HEK293T (cell line): ENCODE measurements around the gene MACO1.

Source experiments
- ARNT ChIP-seq: fragments of 450-650 bp; IDR thresholded peaks from 2 replicates; pipeline ENCODE4 v1.6.1; 2017; ENCODE audit warnings: mild to moderate bottlenecking
- BHLHE40 ChIP-seq: fragments of 450-650 bp; IDR thresholded peaks from 2 replicates; pipeline ENCODE4 v1.6.1; 2016; ENCODE audit warnings: mild to moderate bottlenecking, moderate library complexity, borderline replicate concordance
- CTBP1 ChIP-seq: fragments of 450-650 bp; IDR thresholded peaks from 2 replicates; pipeline ENCODE4 v1.6.1; 2016; ENCODE audit warnings: borderline replicate concordance
- ELF4 ChIP-seq: fragments of 450-650 bp; IDR thresholded peaks from 2 replicates; pipeline ENCODE4 v1.6.1; 2017; ENCODE audit warnings: antibody characterized with exemption
- FOXA1 ChIP-seq: fragments of 450-650 bp; IDR thresholded peaks from 2 replicates; pipeline ENCODE4 v1.6.1; 2016; ENCODE audit warnings: mild to moderate bottlenecking
- FOXK2 ChIP-seq: fragments of 450-650 bp; IDR thresholded peaks from 2 replicates; pipeline ENCODE4 v1.6.1; 2016; ENCODE audit warnings: mild to moderate bottlenecking
- FOXM1 ChIP-seq: fragments of 450-650 bp; IDR thresholded peaks from 2 replicates; pipeline ENCODE4 v1.6.1; 2017; ENCODE audit warnings: mild to moderate bottlenecking, borderline replicate concordance
- HDGF ChIP-seq: fragments of 450-650 bp; IDR thresholded peaks from 2 replicates; pipeline ENCODE4 v1.6.1; 2017; ENCODE audit warnings: antibody characterized with exemption, borderline replicate concordance
- LEF1 ChIP-seq: fragments of 450-650 bp; IDR thresholded peaks from 2 replicates; pipeline ENCODE4 v1.6.1; 2017; ENCODE audit warnings: mild to moderate bottlenecking, borderline replicate concordance
- NFRKB ChIP-seq: fragments of 450-650 bp; IDR thresholded peaks from 2 replicates; pipeline ENCODE4 v1.6.1; 2016; ENCODE audit warnings: mild to moderate bottlenecking, moderate library complexity
- SP1 ChIP-seq: fragments of 450-650 bp; IDR thresholded peaks from 2 replicates; pipeline ENCODE4 v1.6.1; 2017
- SUZ12 ChIP-seq: fragments of 450-650 bp; IDR thresholded peaks from 2 replicates; pipeline ENCODE4 v1.6.1; 2016; ENCODE audit warnings: mild to moderate bottlenecking
- TARDBP ChIP-seq: fragments of 450-650 bp; IDR thresholded peaks from 2 replicates; pipeline ENCODE4 v1.6.1; 2016
- ZNF384 ChIP-seq: fragments of 450-650 bp; IDR thresholded peaks from 2 replicates; pipeline ENCODE4 v1.6.1; 2016

DNA sequence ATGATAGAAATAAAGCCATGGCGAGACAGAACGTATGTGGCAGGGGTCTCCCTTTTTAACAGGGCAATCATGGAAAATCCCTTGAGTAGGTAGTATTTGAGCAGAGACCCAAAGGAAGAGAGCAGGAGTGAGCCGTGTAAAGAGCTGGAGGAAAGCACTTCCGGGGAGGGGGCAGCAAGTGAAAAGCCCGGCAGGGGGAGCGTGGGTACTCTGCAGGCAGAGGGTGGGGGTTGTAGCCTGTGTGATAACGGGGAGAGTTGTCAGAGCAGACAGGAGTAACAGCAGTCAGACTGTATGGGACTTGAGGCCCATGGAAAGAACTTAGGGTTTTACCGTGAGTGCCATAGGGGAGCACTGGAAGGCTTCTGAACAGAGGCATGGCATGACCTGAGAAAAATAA is 61.6 kb downstream of the MACO1 start:
- TF ChIP-seq ZNF384 (no peak), FOXK2 (no peak), NFRKB (no peak), TARDBP (no peak), ARNT (no peak), FOXA1 (no peak), BHLHE40 (no peak), SP1 (no peak), FOXM1 (no peak), CTBP1 (no peak), HDGF (no peak), ELF4 (no peak), SUZ12 (no peak), LEF1 (no peak)
